GM12878 (cell line): ENCODE data around the gene PIF1. TPM values are rescaled to one million over a fixed set of nuclear protein-coding genes. Genes with fewer than 3 reads are reported as not detected.

Experiments
- ATAC-seq: fragments of 200-7000 bp; cut with Tn5 transposase; 3 replicates; pipeline ENCODE4 v1.9.1; 2020; ENCODE audit warnings: mild to moderate bottlenecking, moderate library complexity
- BruUV-seq: library from RNA; stranded (reverse); fragments of 400-500 nt; replicated peaks from 2 replicates; lab custom pipeline; 2021; lab: Mats Ljungman, UMichigan
- CTCF ChIA-PET: fragments of 300-600 bp; sonication (Branson Sonifier 250); formaldehyde crosslinking; extraction: SDS; loops from one replicate; lab custom pipeline; 2021; ENCODE audit warnings: inconsistent platforms; lab: Yijun Ruan, JAX
- POLR2A ChIA-PET: fragments of 350-600 bp; formaldehyde crosslinking; extraction: SDS; loops from one replicate; lab custom pipeline; 2021; ENCODE audit warnings: inconsistent platforms; lab: Charles Lee
- RAD21 ChIA-PET: fragments of 300-600 bp; sonication (Branson Sonifier 250); formaldehyde crosslinking; loops from one replicate; lab custom pipeline; 2023; ENCODE audit warnings: antibody characterized with exemption; ENCODE audit not compliant: unreplicated experiment; lab: Charles Lee
- SMC1A ChIA-PET: fragments of 300-600 bp; sonication (Branson Sonifier 250); formaldehyde crosslinking; loops from one replicate; lab custom pipeline; 2023; ENCODE audit not compliant: unreplicated experiment, uncharacterized antibody; lab: Charles Lee
- DNase-seq: peaks from one replicate; pipeline ENCODE4 v3.0.0-alpha.2; 2011; ENCODE audit warnings: low read depth, low spot score
- FAIRE-seq: peaks from 3 replicates; lab custom pipeline; 2011; peaks lifted over from hg19 to GRCh38; lab: Jason Lieb, UNC
- H2AFZ ChIP-seq: 2 replicates; pipeline ENCODE4 v1.6.0; 2011; ENCODE audit warnings: low read depth, low read length, control low read depth; ENCODE audit not compliant: control insufficient read depth
- H3K27ac ChIP-seq: 2 replicates; pipeline ENCODE4 v1.5.1; 2011; ENCODE audit warnings: control low read depth; ENCODE audit not compliant: control insufficient read depth, insufficient read depth
- H3K27me3 ChIP-seq, 2 experiments: replicated peaks in 1 of 2; 2 replicates each; pipeline versions ENCODE4 v1.6.0 to v1.6.1; 2011; ENCODE audit warnings: low read length in 1 of 2; ENCODE audit not compliant: control insufficient read depth in 2 of 2, insufficient read depth in 2 of 2
- H3K36me3 ChIP-seq, 2 experiments: 2 replicates each; pipeline ENCODE4 v1.5.1; 2011; ENCODE audit warnings: low read length in 1 of 2; ENCODE audit not compliant: control insufficient read depth in 2 of 2, insufficient read depth in 2 of 2
- H3K4me1 ChIP-seq: 2 replicates; pipeline ENCODE4 v1.6.1; 2011; ENCODE audit warnings: mild to moderate bottlenecking, low read length, moderate library complexity, mixed read lengths; ENCODE audit not compliant: control insufficient read depth, insufficient read depth
- H3K4me2 ChIP-seq: 2 replicates; pipeline ENCODE4 v1.6.0; 2011; ENCODE audit warnings: control low read depth; ENCODE audit not compliant: control insufficient read depth, insufficient read depth
- H3K4me3 ChIP-seq: fragments of 200-600 bp; sonication (generic); 2 replicates; pipeline ENCODE4 v1.5.1; 2016
- H3K79me2 ChIP-seq: 2 replicates; pipeline ENCODE4 v1.6.0; 2011; ENCODE audit warnings: low read length; ENCODE audit not compliant: control insufficient read depth, insufficient read depth
- H3K9ac ChIP-seq: 2 replicates; pipeline ENCODE4 v1.8.0; 2011; ENCODE audit warnings: low read length, control low read depth, mixed read lengths; ENCODE audit not compliant: control insufficient read depth, insufficient read depth
- H3K9me3 ChIP-seq: replicated peaks from 3 replicates; pipeline ENCODE4 v1.5.1; 2011; ENCODE audit warnings: mild to moderate bottlenecking, low read length; ENCODE audit not compliant: control insufficient read depth, insufficient read depth
- H4K20me1 ChIP-seq: 2 replicates; pipeline ENCODE4 v1.6.0; 2011; ENCODE audit not compliant: control insufficient read depth, insufficient read depth
- ATF2 ChIP-seq: IDR thresholded peaks from 2 replicates; pipeline ENCODE4 v1.6.1; 2012; ENCODE audit warnings: low read length, inconsistent platforms
- CEBPZ ChIP-seq: fragments of 150-350 bp; IDR thresholded peaks from 2 replicates; pipeline ENCODE4 v1.6.1; 2016; ENCODE audit warnings: low read depth, low read length
- E2F8 ChIP-seq: fragments of 450-650 bp; IDR thresholded peaks from 2 replicates; pipeline ENCODE4 v1.6.1; 2018; ENCODE audit warnings: mild to moderate bottlenecking, low read depth, moderate library complexity; ENCODE audit not compliant: partially characterized antibody
- FOXK2 ChIP-seq: fragments of 450-650 bp; IDR thresholded peaks from 2 replicates; pipeline ENCODE4 v1.6.1; 2017; ENCODE audit warnings: mild to moderate bottlenecking, moderate library complexity
- HDAC6 ChIP-seq: fragments of 200-600 bp; sonication (generic); IDR thresholded peaks from one replicate; pipeline ENCODE4 v1.8.0; 2017; ENCODE audit warnings: antibody characterized with exemption; ENCODE audit not compliant: unreplicated experiment
- HSF1 ChIP-seq: fragments of 150-350 bp; IDR thresholded peaks from 2 replicates; pipeline ENCODE4 v1.6.1; 2014; ENCODE audit warnings: mild to moderate bottlenecking, low read depth, low read length
- NR2C1 ChIP-seq: fragments of 450-650 bp; IDR thresholded peaks from 2 replicates; pipeline ENCODE4 v1.6.1; 2017; ENCODE audit warnings: antibody characterized with exemption, mild to moderate bottlenecking, moderate library complexity
- NR2C2 ChIP-seq: IDR thresholded peaks from 2 replicates; pipeline ENCODE4 v1.6.1; 2011; ENCODE audit warnings: borderline replicate concordance, low read depth; ENCODE audit not compliant: control insufficient read depth, insufficient read length
- PAX5 ChIP-seq: IDR thresholded peaks from 2 replicates; pipeline ENCODE4 v1.6.1; 2011; ENCODE audit warnings: low read depth, low read length, borderline replicate concordance
- SMARCA5 ChIP-seq: fragments of 450-650 bp; IDR thresholded peaks from 2 replicates; pipeline ENCODE4 v1.6.1; 2017; ENCODE audit warnings: mild to moderate bottlenecking
- TBL1XR1 ChIP-seq: IDR thresholded peaks from 2 replicates; pipeline ENCODE4 v1.6.1; 2012; ENCODE audit warnings: low read depth, low read length, improper control_type of control experiment
- USF1 ChIP-seq: IDR thresholded peaks from 2 replicates; pipeline ENCODE4 v1.6.1; 2011; ENCODE audit warnings: borderline replicate concordance, low read depth, mild to moderate bottlenecking, moderate library complexity, mixed read lengths, low read length; ENCODE audit not compliant: insufficient read depth; ENCODE audit errors: extremely low read length
- WGBS: methylation state at CpG from one replicate; pipeline ENCODE4 v1.1.6; 2016; ENCODE audit warnings: low lambda C conversion rate; ENCODE audit not compliant: insufficient replicate concordance, insufficient coverage; ENCODE audit errors: missing lambda C conversion rate; 5-methylcytosine and 5-hydroxymethylcytosine counted together
- in situ Hi-C: fragments of 300-500 bp; cut with MboI; formaldehyde crosslinking; loops from 9 replicates; pipeline ENCODE4 v1.14.3; 2018; ENCODE audit warnings: mixed read lengths
- intact Hi-C: fragments of 100-400 bp; cut with micrococcal nuclease; formaldehyde crosslinking; loops from one replicate; pipeline ENCODE4 v1.14.2; 2022; ENCODE audit not compliant: unreplicated experiment
- polyA plus RNA-seq, 11 experiments: library from polyadenylated mRNA; depleted of rRNA in 4 of 11; unstranded in 6 of 11; stranded (reverse) in 5 of 11; fragments of >200 nt; fragmentation: Nextera tagmentation in 4 of 11; fragmentation: Illumina TruSeq in 1 of 11; extraction: Ambion mirVana in 4 of 11; extraction: Trizol in 1 of 11; gene quantifications; 1 replicate in 1 of 11; 2 replicates in 10 of 11; pipeline versions ENCODE4 v1.2.1 to v1.2.3, GENCODE V29; 2011 to 2016; ENCODE audit warnings: inconsistent platforms in 2 of 11, missing spikeins in 2 of 11, low read depth in 1 of 11
- total RNA-seq, 4 experiments: library from RNA; depleted of rRNA in 3 of 4; stranded (reverse); fragments of >200 nt in 3 of 4; fragmentation: Illumina TruSeq in 1 of 4; extraction: Trizol in 1 of 4; gene quantifications; 2 replicates each; pipeline versions ENCODE4 v1.2.1 to v1.2.3, GENCODE V29; 2013 to 2021

Gene PIF1
- total and polyA plus RNA-seq, 10 of the 15 experiments (the other 5 are each of a cell fraction or from before 2014, with no cell fraction given) = 3.7 to 68.9 (median 31.1) TPM

GRCh38 chr15:64808785-64809453 lies 16.5 kb downstream of the PIF1 start:
- POLR2A ChIA-PET = interaction anchor here (0.5 to 3.2 kb wide), 4 partner anchors 8 to 179 kb away, joined by 3 to 11 read pairs (median 4); no protein-coding TSS in a partner anchor

More at GRCh38 chr15:64808785-64809453, 16.5 kb downstream of the PIF1 start:
- H3K27me3 ChIP-seq = no peaks in the 10 kb centered on the region
- H4K20me1 ChIP-seq = no peaks in the 10 kb centered on the region
- peaks cover 17% of the 10 kb centered on the region for H3K4me1 ChIP-seq
- H2AFZ ChIP-seq = no peak overlapping the region
- ATAC-seq (no peak), DNase-seq (no peak), FAIRE-seq (no peak)
- RAD21 ChIA-PET = interaction anchor here (0.6 to 12.2 kb wide), 21 partner anchors 8 to 550 kb away, joined by 3 to 148 read pairs (median 8); partner anchors contain the start of gene PIF1
- H3K4me2 ChIP-seq = no peak overlapping the region
- intact Hi-C loops = no loop called here
- 60% methylated on average over 10 of the region's 10 CpGs for WGBS
- CTCF ChIA-PET = interaction anchor here (0.6 to 17.1 kb wide), 34 partner anchors 6 to 517 kb away, joined by 3 to 529 read pairs (median 7); partner anchors contain the start of gene PIF1
- TF ChIP-seq FOXK2 = no peak
- no peak for TF ChIP-seq SMARCA5
- no peak for TF ChIP-seq CEBPZ
- no peak for TF ChIP-seq NR2C2
- no peak for TF ChIP-seq TBL1XR1
- no peak for TF ChIP-seq HDAC6
- no peak for TF ChIP-seq E2F8
- TF ChIP-seq NR2C1 = no peak
- no peak for TF ChIP-seq HSF1
- no peak for TF ChIP-seq PAX5
- no peak for TF ChIP-seq ATF2
- TF ChIP-seq USF1 = no peak
- BruUV-seq = no TSS peak
- H3K27ac ChIP-seq = no peak overlapping the region
- no peak overlapping the region for H3K4me3 ChIP-seq
- SMC1A ChIA-PET = interaction anchor here (0.7 to 16.7 kb wide), 20 partner anchors 7 to 142 kb away, joined by 3 to 308 read pairs (median 10); partner anchors contain the start of gene PIF1
- H3K9ac ChIP-seq = no peak overlapping the region
- H3K9me3 ChIP-seq = no peaks in the 10 kb centered on the region
- H3K36me3 ChIP-seq = no peaks in the 10 kb centered on the region
- no peaks in the 10 kb centered on the region for H3K79me2 ChIP-seq
- in situ Hi-C loops = no loop called here
